ENCODE measurements around the gene TMEM121B.

DNA sequence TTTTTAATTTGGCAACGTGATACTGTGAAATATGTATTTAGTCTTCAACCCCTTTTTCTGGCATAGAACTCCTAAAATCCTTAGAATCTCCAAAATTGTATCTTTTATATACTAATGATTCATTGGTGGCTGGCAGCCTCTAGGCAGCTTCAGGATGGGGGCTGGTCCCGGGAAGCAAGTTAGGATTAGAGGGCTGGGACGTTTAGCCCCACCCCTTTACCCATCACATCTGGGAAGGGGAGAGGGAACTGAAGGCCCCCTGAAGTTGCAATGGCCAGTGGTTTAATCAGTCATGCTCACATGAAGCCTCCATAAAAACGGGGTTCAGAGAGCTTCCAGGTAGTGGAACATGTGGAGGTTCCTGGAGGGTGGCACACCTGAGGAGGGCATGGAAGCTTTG lies 29.3 kb downstream of the TMEM121B start:
- TF ChIP-seq ZBTB7A (IDR thresholded peaks at IDR 0.05; ENCODE audit: low read depth) (no peak), YY1 (IDR thresholded peaks at IDR 0.05; ENCODE audit: low read depth) (no peak), EP300 (IDR thresholded peaks at IDR 0.05; ENCODE audit: borderline replicate concordance) (no peak), REST (IDR thresholded peaks at IDR 0.05; ENCODE audit: low read depth) (no peak), TCF12 (IDR thresholded peaks at IDR 0.05; ENCODE audit: low read depth) (no peak), FOXM1 (IDR thresholded peaks at IDR 0.05; ENCODE audit: borderline replicate concordance, low read depth) (no peak), TAF1 (IDR thresholded peaks at IDR 0.05; ENCODE audit: low read depth) (no peak), TEAD4 (IDR thresholded peaks at IDR 0.05) (no peak), RAD21 (IDR thresholded peaks at IDR 0.05; ENCODE audit: low read depth) (no peak), NFIC (IDR thresholded peaks at IDR 0.05) (no peak), CEBPB (IDR thresholded peaks at IDR 0.05) (no peak)
- TF ChIP-seq, protein P1, sequence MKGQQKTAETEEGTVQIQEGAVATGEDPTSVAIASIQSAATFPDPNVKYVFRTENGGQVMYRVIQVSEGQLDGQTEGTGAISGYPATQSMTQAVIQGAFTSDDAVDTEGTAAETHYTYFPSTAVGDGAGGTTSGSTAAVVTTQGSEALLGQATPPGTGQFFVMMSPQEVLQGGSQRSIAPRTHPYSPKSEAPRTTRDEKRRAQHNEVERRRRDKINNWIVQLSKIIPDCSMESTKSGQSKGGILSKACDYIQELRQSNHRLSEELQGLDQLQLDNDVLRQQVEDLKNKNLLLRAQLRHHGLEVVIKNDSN (IDR thresholded peaks at IDR 0.05), result no peak
